ENCODE measurements around the gene VAV2. TPM values are rescaled to one million over a fixed set of nuclear protein-coding genes. Genes with fewer than 3 reads are reported as not detected.

Gene VAV2
- polyA plus RNA-seq, 2 of the 4 experiments (the other 2 are of a cell fraction) = 9.8 to 21.4 TPM

- DNase-seq (ENCODE audit: low read depth in 1 of 2, low spot score in 1 of 2) (no peak), ATAC-seq (no peak), FAIRE-seq (no peak)
- TF ChIP-seq JUNB (IDR thresholded peaks at IDR 0.05) = no peak
- no peak for TF ChIP-seq TP53 (CRISPR knock-in tag; IDR thresholded peaks at IDR 0.05)
- TF ChIP-seq FOSB (CRISPR knock-in tag; IDR thresholded peaks at IDR 0.05) = no peak
- POLR2A ChIA-PET = no interaction called here
- no peaks in the 10 kb centered on the region for H3K9me3 ChIP-seq
- 91% methylated on average over 18 of the region's 25 CpGs for WGBS (ENCODE audit: missing lambda C conversion rate)
- no peak overlapping the region for H3K4me2 ChIP-seq
- H3K27ac ChIP-seq = no peak overlapping the region
- H3K4me3 ChIP-seq = no peak overlapping the region
- 0 out of 3 replicates have a peak, but pooled peaks cover 3% of the 10 kb centered on the region for H3K4me1 ChIP-seq
- CTCF ChIA-PET = interaction anchor here (0.7 to 7.1 kb wide), 4 partner anchors 13 to 199 kb away, joined by 3 to 48 read pairs (median 4); no protein-coding TSS in a partner anchor
Observed at GRCh38 chr9:133980864-133981588, 11.1 kb downstream of the VAV2 start.

- ChIA-PET CTCF (interaction anchor here (0.6 to 7.1 kb wide), 3 partner anchors 12 to 198 kb away, joined by 3 to 48 read pairs (median 4); no protein-coding TSS in a partner anchor), POLR2A (no interaction called here)
- no peak overlapping the region for H3K27ac ChIP-seq
- 0 out of 3 replicates have a peak, but pooled peaks cover 3% of the 10 kb centered on the region for H3K4me1 ChIP-seq
- H3K9me3 ChIP-seq = no peaks in the 10 kb centered on the region
- FAIRE-seq = no peak
- no peak for ATAC-seq
- H3K4me2 ChIP-seq = no peak overlapping the region
- 93% methylated on average over 20 of the region's 22 CpGs for WGBS (ENCODE audit: missing lambda C conversion rate)
- DNase-seq (ENCODE audit: low read depth in 1 of 2, low spot score in 1 of 2) = no peak
- TF ChIP-seq RNF2 (IDR thresholded peaks at IDR 0.05; ENCODE audit: borderline replicate concordance, low read depth) (no peak), RFX5 (IDR thresholded peaks at IDR 0.05) (no peak), TP53 (CRISPR knock-in tag; IDR thresholded peaks at IDR 0.05) (no peak), NFE2L2 (conservative IDR thresholded peaks at IDR 0.05; ENCODE audit: low read length) (no peak), ATOH8 (CRISPR knock-in tag; IDR thresholded peaks at IDR 0.05; ENCODE audit: low read depth) (no peak), NR3C1 (IDR thresholded peaks at IDR 0.05) (no peak), EP300 (IDR thresholded peaks at IDR 0.05) (no peak), HOXB13 (CRISPR knock-in tag; IDR thresholded peaks at IDR 0.05; ENCODE audit: low read depth) (no peak), HES2 (IDR thresholded peaks at IDR 0.05) (no peak), HMGXB4 (CRISPR knock-in tag; IDR thresholded peaks at IDR 0.05; ENCODE audit: borderline replicate concordance) (no peak), MAX (IDR thresholded peaks at IDR 0.05) (no peak), SREBF2 (IDR thresholded peaks at IDR 0.05) (no peak), USF2 (IDR thresholded peaks at IDR 0.05) (no peak), POLR2AphosphoS2 (conservative IDR thresholded peaks at IDR 0.05; ENCODE audit: low read length) (no peak), POLR2A (IDR thresholded peaks at IDR 0.05; ENCODE audit: low read length) (no peak), PBX3 (IDR thresholded peaks at IDR 0.05) (no peak), ESRRA (IDR thresholded peaks at IDR 0.05; ENCODE audit: borderline replicate concordance, low read length) (no peak), MAZ (IDR thresholded peaks at IDR 0.05; ENCODE audit: borderline replicate concordance, low read depth, low read length) (no peak), ZNF302 (CRISPR knock-in tag; IDR thresholded peaks at IDR 0.05) (no peak), CBX2 (IDR thresholded peaks at IDR 0.05; ENCODE audit: borderline replicate concordance, low read depth) (no peak)
- H3K4me3 ChIP-seq = no peak overlapping the region
Observed at GRCh38 chr9:133979921-133980863, 11.9 kb downstream of the VAV2 start.

All from A549 (cell line).